ENCODE measurements around the gene PRM3.

DNA sequence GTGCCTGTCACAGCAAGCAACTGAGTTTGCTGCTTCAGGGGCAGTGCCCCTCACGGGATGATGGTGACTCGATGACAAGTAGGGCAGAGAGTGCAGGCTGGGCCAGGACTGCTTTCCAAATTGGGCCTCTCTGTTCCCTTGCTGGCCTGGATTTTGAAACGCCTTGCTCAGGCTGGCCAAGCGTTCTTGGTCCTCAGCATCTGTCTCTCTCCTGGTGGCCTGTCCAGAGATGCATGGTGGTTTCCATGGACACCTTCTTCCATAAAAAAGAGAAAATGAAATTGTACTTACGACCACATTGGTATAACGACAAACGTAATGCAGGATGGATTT is 27.1 kb upstream of the PRM3 start:
- TF ChIP-seq CTCF (optimal IDR thresholded peaks at IDR 0.05 in 1 of 3, IDR thresholded peaks at IDR 0.05 in 1 of 3, conservative IDR thresholded peaks at IDR 0.05 in 1 of 3; ENCODE audit: extremely low read depth in 1 of 3, insufficient read depth in 2 of 3, low read length in 3 of 3): no peak
- TF ChIP-seq EZH2 (IDR thresholded peaks at IDR 0.05; ENCODE audit: low read length): no peak

Measured in keratinocyte (primary cell).